Stimulated activated naive CD8-positive, alpha-beta T cell treated with anti-CD3 and anti-CD28 coated beads, Interleukin-15, Interleukin-2, amounts not matched to agents 100 U/mL and 50 U/mL, for 24 hours (primary cell): ENCODE data around the gene DYSF.

Experiments
- ATAC-seq: fragments of 150-1000 bp; cut with Tn5 transposase; one replicate; pipeline ENCODE4 v1.10.0; 2021
- DNase-seq: peaks from one replicate; pipeline ENCODE4 v3.0.0; 2021

DYSF gene

DNA sequence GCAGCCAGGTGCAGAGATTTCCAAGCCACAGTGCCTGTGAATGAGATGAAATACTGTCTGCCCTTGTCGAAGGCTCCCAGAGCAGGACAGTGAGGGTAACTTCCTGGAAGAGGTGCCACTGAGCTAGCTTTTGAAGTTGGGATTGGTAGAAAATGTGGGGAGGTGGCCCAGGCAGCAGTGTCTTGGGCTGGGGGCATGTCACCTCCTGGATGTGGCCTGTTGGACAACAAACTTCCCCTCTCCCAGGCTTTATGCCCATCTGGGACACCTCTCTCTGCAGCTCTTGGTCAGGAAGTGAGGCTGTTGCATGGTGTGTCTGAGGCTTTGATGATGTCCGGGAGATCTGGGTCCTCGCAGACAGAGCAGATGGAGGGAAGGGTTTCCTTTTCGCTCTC lies 151.4 kb downstream of the DYSF start:
- DNase-seq = no peak

GRCh38 chr2:71605173-71605641 lies 151.8 kb downstream of the DYSF start:
- ATAC-seq (no peak), DNase-seq (no peak)

More for the DNA sequence above, 151.4 kb downstream of the DYSF start:
- ATAC-seq = no peak

DNA sequence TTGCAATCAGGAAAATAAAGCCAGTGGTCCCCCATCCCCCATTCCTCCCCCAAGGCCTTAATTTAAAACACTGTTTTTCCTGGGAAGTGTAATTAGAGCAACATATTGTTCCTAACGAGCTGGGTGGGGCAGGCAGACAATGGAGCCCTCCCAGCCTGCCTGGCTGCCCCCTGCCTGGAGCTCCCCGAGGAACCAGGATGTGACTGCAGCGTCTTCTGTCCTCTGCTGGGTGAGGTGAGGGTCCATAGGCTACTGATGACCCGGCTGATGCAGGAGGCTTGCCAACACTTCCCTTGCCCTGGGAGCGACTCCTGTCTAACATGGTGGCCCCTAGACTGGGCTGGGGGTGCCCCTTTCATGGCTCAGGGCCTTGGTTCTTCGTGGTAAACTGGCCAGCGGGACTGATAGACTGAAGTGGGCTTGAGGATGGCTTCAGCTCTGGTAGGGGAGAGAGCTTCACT lies 152.4 kb downstream of the DYSF start:
- ATAC-seq (no peak), DNase-seq (no peak)

- no peak for DNase-seq
- no peak for ATAC-seq
These were observed 152.9 kb downstream of the DYSF start for GRCh38 chr2:71606244-71606643.

DNA sequence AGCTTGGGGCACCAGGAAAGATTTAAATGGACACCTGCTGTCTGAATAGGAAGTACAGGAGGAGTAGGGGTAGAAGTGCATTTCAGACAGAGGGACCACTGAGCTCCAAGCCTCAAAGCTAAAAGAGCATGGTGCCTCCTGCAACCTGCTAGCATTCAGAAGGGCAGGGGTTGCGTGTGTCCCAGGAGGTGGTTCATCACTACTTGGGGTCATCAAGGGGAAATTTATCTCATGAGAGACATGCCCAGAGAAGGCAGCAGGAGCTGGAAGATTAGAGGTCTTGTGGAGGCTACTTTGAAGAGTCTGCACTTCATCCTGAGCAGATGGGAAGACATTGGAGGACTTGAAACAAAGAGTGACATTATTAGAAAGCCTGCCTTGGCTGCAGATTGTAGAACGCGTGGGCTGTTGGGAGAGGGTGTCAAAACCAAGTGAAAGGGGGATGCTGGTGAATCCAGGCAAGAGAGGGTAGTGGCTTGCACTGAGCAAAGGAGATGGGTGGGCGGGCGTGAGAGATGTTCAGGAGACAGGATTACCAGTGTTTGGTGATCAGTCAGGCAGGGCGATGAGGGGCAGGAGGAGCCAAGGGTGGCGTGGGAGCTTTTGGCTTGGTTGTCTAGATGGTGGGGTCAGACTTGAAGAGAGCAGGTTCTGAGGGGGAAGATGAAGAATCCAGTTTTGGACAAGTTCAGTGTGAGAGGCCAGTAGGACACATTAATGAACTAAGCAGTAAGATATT lies 154.0 kb downstream of the DYSF start:
- no peak for DNase-seq
- ATAC-seq = no peak

- DNase-seq = no peak
- no peak for ATAC-seq
These were observed 154.7 kb downstream of the DYSF start for GRCh38 chr2:71608034-71608433.

DNA sequence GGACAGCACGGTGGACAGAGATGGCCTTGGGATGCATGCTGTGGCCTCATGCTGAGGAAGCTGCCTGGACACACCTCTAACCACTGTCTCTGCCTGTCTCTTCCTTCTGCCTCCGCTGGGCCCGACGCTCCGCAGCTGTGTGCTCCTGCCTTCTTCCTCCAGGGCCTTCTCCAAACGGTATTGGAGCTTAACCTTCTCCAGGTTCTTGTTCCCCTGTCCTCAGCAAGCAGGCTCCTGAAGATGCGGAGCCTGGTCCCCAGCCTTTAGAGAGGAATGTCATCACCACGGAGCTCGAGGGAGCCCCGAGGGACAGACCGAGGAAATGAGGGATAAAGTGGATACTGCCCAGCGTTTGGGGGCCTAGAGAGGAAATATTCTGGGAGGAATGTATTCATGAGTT lies 155.1 kb downstream of the DYSF start:
- DNase-seq = no peak
- no peak for ATAC-seq

DNA sequence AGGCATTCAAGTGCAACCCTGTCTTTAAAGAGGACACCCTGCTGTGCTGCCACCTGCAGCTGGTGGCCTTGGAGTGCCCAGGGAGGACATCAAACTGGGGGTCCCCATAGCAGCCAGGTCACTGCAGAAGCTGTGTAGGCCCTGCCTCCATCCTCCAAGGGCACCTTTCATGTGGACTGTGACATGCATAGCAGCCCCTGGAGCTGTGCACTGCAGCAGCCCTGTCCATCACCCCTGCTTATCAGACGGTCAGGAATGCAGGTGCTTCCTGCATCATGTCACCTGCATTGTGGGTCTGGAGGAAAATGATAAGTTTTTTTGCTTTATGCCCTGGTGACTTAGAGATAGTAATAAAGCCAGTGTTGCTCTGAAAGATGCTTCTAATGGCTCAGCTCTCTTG lies 155.7 kb downstream of the DYSF start:
- ATAC-seq (no peak), DNase-seq (no peak)

- DNase-seq = no peak
- no peak for ATAC-seq
These were observed 156.1 kb downstream of the DYSF start for GRCh38 chr2:71609441-71609840.

GRCh38 chr2:71609958-71610357 lies 156.6 kb downstream of the DYSF start:
- no peak for ATAC-seq
- DNase-seq = no peak

DNA sequence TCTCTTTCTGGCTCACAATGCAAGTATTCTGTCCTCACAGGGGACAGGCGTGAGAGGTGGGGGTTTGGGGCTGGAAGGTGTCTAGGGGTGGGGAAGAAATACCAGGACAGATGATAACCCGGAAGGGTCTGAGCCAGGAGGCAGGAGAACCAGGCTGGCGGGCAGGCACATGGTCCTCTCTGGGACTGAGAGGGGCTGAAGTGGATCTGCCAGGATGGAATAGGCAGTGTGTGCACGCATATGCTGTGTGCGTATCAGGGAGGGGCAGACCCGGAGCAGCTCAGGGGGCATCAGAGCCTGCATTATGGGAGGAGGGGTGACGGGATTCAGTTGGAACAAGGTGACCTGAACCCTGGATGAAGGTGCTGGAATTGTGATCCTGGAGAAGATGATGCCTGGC lies 157.3 kb downstream of the DYSF start:
- no peak for ATAC-seq
- DNase-seq = no peak

GRCh38 chr2:71611247-71611646 lies 157.9 kb downstream of the DYSF start:
- no peak for DNase-seq

DNA sequence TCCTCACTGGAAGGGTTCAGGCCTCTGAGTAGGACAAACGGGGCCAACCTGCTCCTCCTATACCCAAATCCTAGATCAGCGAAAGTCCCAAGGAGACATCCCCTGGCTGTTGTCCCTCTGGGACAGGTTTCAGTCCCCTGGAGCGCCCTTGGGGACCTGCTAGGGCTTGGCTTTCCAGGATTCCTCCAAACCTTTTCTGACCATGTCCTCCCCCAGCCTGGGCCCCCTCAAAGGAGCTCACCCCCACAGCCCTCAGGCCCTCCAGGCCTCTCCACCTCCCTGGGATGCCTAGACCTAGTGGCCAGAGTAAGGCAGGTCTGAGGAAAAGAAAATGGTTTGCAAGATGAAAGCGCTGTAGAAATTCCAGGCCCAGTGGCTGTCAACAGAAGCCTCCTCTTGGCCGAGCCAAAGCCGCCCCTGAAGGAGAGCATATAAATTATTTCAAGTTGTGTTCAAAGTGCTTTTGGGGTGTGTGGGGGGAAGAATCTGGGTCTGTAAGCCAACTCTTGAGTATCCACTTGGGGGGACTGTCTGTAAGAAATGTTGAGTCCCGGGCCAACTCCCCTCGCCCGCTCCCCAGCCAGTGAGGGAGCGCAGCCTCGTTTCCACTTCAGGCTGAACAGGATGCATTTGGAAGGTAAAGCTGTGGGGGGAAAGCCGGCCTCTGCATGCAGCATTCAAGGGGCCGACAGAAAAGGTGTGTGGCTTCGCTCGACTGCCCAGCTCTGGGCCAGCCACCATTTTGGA lies 158.6 kb downstream of the DYSF start:
- no peak for DNase-seq
- no peak for ATAC-seq

More at GRCh38 chr2:71611247-71611646, 157.9 kb downstream of the DYSF start:
- no peak for ATAC-seq

GRCh38 chr2:71612581-71613402 lies 159.4 kb downstream of the DYSF start:
- DNase-seq = no peak
- no peak for ATAC-seq

GRCh38 chr2:71613403-71613952 lies 160.1 kb downstream of the DYSF start:
- DNase-seq (no peak), ATAC-seq (no peak)

DNA sequence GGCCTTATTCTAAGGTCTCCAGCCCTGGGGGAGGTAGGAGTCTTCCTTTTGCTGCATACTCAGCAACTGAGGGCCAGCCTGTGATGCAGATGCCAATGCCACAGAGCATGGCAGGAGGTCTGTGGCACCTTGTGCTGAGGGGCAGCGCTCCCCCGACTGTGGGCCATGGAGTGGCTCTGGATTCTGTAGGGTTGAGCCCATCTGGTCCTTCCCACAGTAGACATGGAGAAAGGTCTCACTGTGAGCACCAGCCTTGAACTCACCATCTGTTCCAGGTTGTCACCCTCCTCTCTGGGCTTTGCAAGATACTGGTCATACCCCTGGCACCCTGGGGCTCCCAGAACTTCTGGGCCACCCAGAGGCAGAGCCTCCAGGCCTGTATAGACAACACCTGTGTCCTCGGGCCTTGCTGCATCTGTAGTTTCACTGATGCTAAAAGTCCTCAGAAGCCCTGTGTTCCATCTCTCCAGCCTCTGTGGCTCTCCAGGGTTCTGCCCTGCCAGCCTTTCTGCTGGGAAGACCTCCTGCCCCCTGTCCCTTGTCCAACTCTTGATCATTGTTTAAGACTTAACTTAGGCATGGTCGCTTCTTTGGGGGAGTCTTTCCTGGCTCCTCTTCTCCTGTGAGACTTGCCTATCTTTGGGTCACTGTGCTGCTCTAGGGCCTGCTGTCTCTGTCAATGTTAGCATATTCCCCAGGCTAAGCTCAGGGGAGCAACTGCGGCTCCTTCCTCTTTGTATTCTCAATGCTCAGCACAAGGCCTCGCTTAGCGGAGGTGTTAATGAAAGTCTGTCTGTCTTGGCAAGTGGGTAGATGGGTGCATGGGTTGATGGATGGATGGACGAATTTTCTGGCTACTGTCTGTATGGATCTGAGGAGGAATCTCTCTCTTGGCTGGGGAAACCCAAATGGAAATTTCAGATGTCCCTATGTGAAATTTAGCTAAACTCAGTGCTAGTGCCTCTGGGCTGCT lies 160.9 kb downstream of the DYSF start:
- DNase-seq = no peak
- ATAC-seq = no peak

GRCh38 chr2:71614976-71615766 lies 161.8 kb downstream of the DYSF start:
- ATAC-seq = no peak
- DNase-seq = no peak

DNA sequence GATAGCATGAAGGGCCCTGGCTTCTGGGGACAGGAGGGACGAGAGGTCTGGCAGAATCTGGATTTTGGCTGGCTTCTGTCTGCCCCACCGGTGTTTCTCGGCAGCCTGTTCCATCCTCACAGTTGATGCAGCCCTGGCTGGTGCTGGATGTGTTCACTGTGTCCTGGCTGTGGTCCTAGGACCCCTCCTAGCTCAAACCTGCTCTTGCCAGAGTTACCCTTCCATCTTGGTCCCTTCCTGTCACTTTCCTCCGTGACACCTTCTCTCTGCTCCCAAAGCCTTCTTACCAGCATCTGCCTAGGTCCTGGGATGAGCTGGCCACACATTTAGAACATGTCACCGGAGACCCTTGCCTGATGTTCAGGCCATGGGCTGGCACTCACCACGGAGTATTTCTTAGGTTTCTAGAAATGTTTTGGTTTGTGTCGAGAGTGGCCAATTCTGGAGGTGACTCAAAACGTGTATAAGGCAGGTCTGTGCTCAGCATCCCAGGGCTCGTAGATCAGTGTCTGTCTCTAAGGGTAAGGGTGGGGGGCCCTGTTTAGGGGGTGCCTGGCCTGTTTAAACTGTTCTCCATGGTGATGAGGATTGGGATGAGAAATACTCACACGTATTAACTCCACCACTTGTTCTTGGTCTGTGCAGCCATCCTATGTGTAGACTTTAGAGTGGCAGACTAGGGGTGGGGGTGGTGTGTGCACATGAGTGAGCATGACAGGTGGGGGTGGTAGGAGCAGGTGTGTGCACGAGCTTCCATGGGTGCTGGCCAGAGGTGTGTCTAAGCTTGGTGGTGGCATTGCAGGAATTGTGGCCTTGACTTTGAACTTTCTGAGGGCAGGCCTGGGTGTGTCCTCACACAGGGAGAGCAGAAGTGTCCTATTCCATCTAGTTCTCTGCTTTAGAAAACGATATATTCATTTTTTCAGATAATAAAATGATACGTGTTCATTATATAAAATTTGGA lies 162.7 kb downstream of the DYSF start:
- ATAC-seq = no peak
- no peak for DNase-seq

GRCh38 chr2:71617266-71617665 lies 163.9 kb downstream of the DYSF start:
- ATAC-seq = no peak
- DNase-seq = no peak
